RWPE2 (cell line): ENCODE results near the gene EFCAB11.
A peak's percentile ranks its signal among the peaks of the same experiment; 100 is the strongest.

Experiments
- ATAC-seq: fragments of 200-7000 bp; cut with Tn5 transposase; 3 replicates; pipeline ENCODE4 v1.9.1; 2021; ENCODE audit warnings: low read depth
- DNase-seq: peaks from one replicate; pipeline ENCODE4 v3.0.0-alpha.2; 2020; ENCODE audit warnings: low spot score
- H3K27ac ChIP-seq: fragments of 450-650 bp; 2 replicates; pipeline ENCODE4 v1.5.1; 2017; ENCODE audit warnings: mild to moderate bottlenecking; ENCODE audit not compliant: poor library complexity, severe bottlenecking
- H3K27me3 ChIP-seq: fragments of 250-450 bp; sonication (Bioruptor Pico); 2 replicates; pipeline ENCODE4 v1.5.1; 2021; ENCODE audit warnings: mild to moderate bottlenecking, moderate library complexity; ENCODE audit not compliant: insufficient read depth, poor library complexity, severe bottlenecking
- H3K36me3 ChIP-seq: fragments of 250-450 bp; sonication (Bioruptor Pico); 2 replicates; pipeline ENCODE4 v1.5.1; 2020; ENCODE audit warnings: low read depth, mild to moderate bottlenecking, moderate library complexity
- H3K4me1 ChIP-seq: fragments of 250-450 bp; sonication (Bioruptor Pico); 2 replicates; pipeline ENCODE4 v1.5.1; 2021; ENCODE audit warnings: mild to moderate bottlenecking, moderate library complexity; ENCODE audit not compliant: insufficient read depth, poor library complexity, severe bottlenecking
- H3K4me3 ChIP-seq: fragments of 250-450 bp; sonication (Bioruptor Pico); 2 replicates; pipeline ENCODE4 v1.5.1; 2021; ENCODE audit warnings: mild to moderate bottlenecking, moderate library complexity; ENCODE audit not compliant: severe bottlenecking
- H3K9me3 ChIP-seq: fragments of 250-450 bp; sonication (Bioruptor Pico); 2 replicates; pipeline ENCODE4 v1.5.1; 2021; ENCODE audit warnings: mild to moderate bottlenecking, moderate library complexity; ENCODE audit not compliant: severe bottlenecking
- CTCF ChIP-seq: fragments of 450-650 bp; IDR thresholded peaks from one replicate; pipeline ENCODE4 v1.5.1; 2017; ENCODE audit warnings: mild to moderate bottlenecking, moderate library complexity; ENCODE audit not compliant: poor library complexity, severe bottlenecking

Gene EFCAB11

DNA sequence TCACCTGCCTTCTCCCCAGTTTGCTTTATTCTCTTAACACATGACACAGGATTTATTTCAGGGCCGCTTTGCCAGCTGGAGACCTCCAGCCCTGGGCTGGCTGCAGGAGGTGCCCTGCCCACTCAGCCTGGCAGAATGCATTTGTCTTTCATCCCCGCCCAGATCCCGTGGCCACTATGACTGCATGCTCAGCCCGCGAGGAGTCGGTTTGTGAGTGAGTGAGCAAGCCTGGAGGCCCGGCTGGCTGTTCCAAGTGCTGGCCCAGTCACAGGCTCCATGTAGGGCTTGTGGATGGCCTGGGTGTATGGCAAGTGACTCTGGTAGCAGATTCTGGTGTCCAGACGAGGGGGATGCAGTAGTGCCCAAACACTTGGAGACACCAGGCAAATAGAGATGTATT, 3.3 kb upstream of the EFCAB11 start:
- no peak for ATAC-seq
- no peak for TF ChIP-seq CTCF
- no peak for DNase-seq
- H3K4me3 ChIP-seq, result no peak overlapping the region
- no peaks in the 10 kb centered on the region for H3K9me3 ChIP-seq
- peaks cover 9% of the 10 kb centered on the region for H3K4me1 ChIP-seq
- peaks cover 38% of the 10 kb centered on the region for H3K36me3 ChIP-seq
- H3K27me3 ChIP-seq, result no peaks in the 10 kb centered on the region
- H3K27ac ChIP-seq, result no peak overlapping the region

DNA sequence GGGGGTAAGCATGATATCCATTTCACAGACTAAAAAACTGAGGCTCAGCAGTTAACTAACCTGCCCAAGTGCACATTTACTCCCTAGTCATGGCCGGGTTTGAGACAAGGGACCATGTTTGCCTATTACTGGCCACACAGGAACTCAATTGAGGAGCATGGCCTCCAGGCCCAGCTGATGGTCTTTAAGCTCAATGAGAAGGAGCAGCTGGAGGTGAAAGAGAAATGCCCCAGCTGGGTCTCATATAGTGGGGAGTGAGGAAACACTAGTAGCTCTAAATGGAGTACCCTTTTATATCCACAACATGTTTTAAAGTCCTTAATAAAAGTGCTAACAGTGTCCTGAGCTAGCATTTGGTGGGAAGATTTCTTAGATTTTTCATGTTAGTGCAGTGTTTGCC, 2.8 kb upstream of the EFCAB11 start:
- ATAC-seq, result no peak
- H3K9me3 ChIP-seq, result no peaks in the 10 kb centered on the region
- TF ChIP-seq CTCF, result no peak
- H3K27ac ChIP-seq, result no peak overlapping the region
- H3K27me3 ChIP-seq, result no peaks in the 10 kb centered on the region
- H3K4me3 ChIP-seq, result no peak overlapping the region
- H3K4me1 ChIP-seq, result peaks cover 9% of the 10 kb centered on the region
- peaks cover 35% of the 10 kb centered on the region for H3K36me3 ChIP-seq
- DNase-seq, result no peak

DNA sequence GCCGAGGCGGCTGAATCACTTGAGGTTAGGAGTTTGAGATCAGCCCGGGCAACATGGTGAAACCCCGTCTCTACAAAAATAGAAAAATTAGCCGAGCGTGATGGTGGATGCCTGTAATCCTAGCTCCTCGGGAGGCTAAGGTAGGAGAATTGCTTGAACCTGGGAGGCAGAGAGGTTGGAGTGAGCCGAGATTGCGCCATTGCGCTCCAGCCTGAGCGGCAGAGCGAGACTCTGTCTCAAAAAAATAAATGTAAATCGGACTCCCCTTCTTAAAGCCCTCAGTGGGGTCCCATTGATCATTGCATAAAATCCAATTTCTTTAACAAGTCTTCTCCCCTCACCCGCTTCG, 2.1 kb upstream of the EFCAB11 start:
- Histone ChIP-seq H3K4me3 (peak overlapping the region; percentile 58), H3K4me1 (peaks cover 9% of the 10 kb centered on the region), H3K27ac (peak overlapping the region; percentile 81), H3K36me3 (peaks cover 28% of the 10 kb centered on the region), H3K9me3 (no peaks in the 10 kb centered on the region), H3K27me3 (no peaks in the 10 kb centered on the region)
- no peak for TF ChIP-seq CTCF
- ATAC-seq, result no peak
- DNase-seq, result no peak

DNA sequence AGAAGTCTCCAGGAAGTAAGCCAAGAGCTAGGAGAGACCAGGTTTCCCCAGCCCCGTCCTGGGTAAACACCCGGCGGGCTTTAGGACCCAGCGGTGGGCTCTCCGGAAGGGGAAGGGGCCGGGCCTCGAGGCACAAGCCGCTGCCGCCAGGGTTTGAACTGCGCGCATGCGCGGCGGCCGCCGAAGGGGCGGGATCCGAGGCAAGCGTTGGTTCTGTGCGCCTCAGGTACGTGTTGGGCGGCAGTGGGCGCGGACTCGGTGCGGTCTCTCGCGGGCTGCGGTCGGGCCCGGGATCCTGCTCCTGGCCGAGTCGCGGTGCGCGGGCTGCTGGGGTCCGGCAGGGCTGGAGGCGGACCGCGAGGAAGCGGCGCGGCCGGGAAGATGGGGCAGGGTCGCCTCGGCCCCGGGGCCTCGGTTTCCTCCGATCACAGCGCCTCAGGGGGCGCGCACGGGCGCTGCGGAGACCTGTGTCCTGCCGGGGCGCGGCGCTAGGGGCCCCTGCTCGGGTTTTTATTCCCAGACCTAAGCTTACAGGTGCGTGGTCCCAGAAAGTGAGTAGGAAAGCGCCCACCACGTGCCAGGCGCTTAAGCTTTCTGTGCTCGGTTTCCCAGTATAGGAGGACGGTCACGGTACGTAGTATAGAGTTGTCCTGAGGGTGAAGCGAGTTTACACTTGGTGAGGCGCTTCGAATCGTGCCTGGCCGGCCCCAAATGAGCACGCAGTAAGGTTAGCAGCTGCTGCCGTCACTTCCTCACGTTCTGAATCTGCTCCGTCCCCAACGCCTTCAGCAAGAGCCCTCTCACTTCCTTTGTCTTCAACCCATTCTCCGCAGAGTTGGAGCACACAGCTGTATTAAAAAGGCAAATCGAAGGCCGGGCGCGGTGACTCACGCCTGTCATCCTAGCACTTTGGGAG, 1.5 kb upstream of the EFCAB11 start, which contains the start of gene TDP1:
Gene TDP1 (plus strand): TSS at position 183 of the 916 bp plus-strand sequence. CDS start 7,188 bp downstream, outside the sequence.
- H3K9me3 ChIP-seq, result no peaks in the 10 kb centered on the region
- ATAC-seq (peak; percentile 64), DNase-seq (peak; percentile 99)
- H3K4me1 ChIP-seq, result peaks cover 9% of the 10 kb centered on the region
- peaks cover 27% of the 10 kb centered on the region for H3K36me3 ChIP-seq
- H3K27me3 ChIP-seq, result no peaks in the 10 kb centered on the region
- H3K27ac ChIP-seq, result peak within 1 kb of the TSS; percentile 81
- H3K4me3 ChIP-seq, result peak within 1 kb of the TSS; percentile 58
- TF ChIP-seq CTCF, result peak; percentile 27
